ENCODE data around the gene RPH3AL.

The RPH3AL gene

DNA sequence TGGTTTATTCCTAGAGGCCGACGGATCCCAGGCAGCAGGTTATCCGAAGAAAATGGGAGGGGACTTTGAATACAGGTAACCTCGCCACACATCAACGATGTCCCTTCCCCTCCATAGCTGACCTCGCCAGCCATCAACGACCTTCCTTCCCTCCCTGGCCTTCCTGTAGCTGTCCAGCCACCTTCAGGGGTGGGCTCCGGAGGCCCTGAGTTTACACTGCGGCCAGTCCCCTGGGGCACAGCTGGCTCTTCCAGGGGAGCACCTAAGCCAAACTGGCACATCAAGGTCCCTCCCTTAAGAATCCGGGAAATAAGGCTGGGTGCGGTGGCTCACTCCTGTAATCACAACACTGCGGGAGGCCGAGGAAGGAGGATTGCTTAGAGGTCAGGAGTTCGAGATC, 10.1 kb upstream of the RPH3AL start:
- TF ChIP-seq ZFP3 (tag by site-specific recombination; IDR thresholded peaks at IDR 0.05; ENCODE audit: low read depth), result no peak
- TF ChIP-seq ZBTB48 (tag by site-specific recombination; IDR thresholded peaks at IDR 0.05), result no peak
- TF ChIP-seq ZNF324 (tag by site-specific recombination; IDR thresholded peaks at IDR 0.05), result no peak
- TF ChIP-seq, protein P1, sequence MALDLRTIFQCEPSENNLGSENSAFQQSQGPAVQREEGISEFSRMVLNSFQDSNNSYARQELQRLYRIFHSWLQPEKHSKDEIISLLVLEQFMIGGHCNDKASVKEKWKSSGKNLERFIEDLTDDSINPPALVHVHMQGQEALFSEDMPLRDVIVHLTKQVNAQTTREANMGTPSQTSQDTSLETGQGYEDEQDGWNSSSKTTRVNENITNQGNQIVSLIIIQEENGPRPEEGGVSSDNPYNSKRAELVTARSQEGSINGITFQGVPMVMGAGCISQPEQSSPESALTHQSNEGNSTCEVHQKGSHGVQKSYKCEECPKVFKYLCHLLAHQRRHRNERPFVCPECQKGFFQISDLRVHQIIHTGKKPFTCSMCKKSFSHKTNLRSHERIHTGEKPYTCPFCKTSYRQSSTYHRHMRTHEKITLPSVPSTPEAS (tag by site-specific recombination; IDR thresholded peaks at IDR 0.05), result no peak
- no peak for TF ChIP-seq ZNF23 (tag by site-specific recombination; IDR thresholded peaks at IDR 0.05; ENCODE audit: borderline replicate concordance)
- no peak for TF ChIP-seq ZBTB21 (tag by site-specific recombination; IDR thresholded peaks at IDR 0.05)
- TF ChIP-seq ZNF175 (tag by site-specific recombination; IDR thresholded peaks at IDR 0.05), result no peak
- no peak for TF ChIP-seq ZNF423 (tag by site-specific recombination; IDR thresholded peaks at IDR 0.05)
- TF ChIP-seq ZNF623 (tag by site-specific recombination; IDR thresholded peaks at IDR 0.05), result no peak
- TF ChIP-seq ZNF133 (tag by site-specific recombination; IDR thresholded peaks at IDR 0.05), result no peak
- TF ChIP-seq, protein P2, sequence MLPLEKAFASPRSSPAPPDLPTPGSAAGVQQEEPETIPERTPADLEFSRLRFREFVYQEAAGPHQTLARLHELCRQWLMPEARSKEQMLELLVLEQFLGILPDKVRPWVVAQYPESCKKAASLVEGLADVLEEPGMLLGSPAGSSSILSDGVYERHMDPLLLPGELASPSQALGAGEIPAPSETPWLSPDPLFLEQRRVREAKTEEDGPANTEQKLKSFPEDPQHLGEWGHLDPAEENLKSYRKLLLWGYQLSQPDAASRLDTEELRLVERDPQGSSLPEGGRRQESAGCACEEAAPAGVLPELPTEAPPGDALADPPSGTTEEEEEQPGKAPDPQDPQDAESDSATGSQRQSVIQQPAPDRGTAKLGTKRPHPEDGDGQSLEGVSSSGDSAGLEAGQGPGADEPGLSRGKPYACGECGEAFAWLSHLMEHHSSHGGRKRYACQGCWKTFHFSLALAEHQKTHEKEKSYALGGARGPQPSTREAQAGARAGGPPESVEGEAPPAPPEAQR (tag by site-specific recombination; IDR thresholded peaks at IDR 0.05), result no peak
- TF ChIP-seq ZNF211 (tag by site-specific recombination; IDR thresholded peaks at IDR 0.05; ENCODE audit: low read depth), result no peak
- TF ChIP-seq ZNF311 (tag by site-specific recombination; IDR thresholded peaks at IDR 0.05; ENCODE audit: borderline replicate concordance), result no peak
- TF ChIP-seq, protein P3, sequence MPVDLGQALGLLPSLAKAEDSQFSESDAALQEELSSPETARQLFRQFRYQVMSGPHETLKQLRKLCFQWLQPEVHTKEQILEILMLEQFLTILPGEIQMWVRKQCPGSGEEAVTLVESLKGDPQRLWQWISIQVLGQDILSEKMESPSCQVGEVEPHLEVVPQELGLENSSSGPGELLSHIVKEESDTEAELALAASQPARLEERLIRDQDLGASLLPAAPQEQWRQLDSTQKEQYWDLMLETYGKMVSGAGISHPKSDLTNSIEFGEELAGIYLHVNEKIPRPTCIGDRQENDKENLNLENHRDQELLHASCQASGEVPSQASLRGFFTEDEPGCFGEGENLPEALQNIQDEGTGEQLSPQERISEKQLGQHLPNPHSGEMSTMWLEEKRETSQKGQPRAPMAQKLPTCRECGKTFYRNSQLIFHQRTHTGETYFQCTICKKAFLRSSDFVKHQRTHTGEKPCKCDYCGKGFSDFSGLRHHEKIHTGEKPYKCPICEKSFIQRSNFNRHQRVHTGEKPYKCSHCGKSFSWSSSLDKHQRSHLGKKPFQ (tag by site-specific recombination; IDR thresholded peaks at IDR 0.05), result no peak
- no peak for TF ChIP-seq ZNF76 (tag by site-specific recombination; IDR thresholded peaks at IDR 0.05; ENCODE audit: borderline replicate concordance, low read depth)
- ChIA-PET POLR2A (no interaction called here), CTCF (interaction anchor here (0.7 kb wide), 1 partner anchor 101 kb away, joined by 3 read pairs; no protein-coding TSS in a partner anchor)

DNA sequence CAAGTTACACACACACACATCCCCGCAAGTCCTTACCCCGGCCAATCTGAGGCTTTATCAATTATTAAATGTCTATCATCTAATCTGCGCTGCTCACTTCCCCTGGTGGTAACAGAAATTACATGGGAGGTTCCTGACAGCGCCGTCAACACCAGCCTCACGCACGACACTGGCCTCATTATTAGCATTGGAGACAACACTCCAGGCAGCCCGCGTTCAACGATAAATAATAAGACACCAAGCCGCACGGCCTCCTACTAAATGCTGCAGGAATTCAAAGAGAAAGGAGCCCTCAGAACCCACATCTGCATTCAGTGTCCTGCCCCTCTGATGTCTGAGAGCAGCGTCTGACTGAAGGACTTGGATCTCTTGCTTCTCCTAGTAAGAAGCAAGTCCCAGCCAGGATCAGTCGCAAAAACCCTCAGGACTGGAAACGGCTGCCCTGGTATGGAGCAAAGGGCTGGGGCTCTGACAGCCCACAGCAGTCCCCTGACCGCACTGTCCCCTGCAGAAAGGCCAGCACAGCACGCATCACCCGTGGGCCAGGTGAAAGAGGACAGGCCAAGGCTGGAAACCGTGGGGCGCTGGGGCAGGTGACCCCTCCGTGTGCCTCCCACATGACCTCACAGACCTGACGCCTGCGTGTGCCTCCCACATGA, 7.6 kb upstream of the RPH3AL start:
- Histone ChIP-seq H3K27ac (ENCODE audit: extremely low read depth, low read depth, low read length) (no peak overlapping the region), H3K4me3 (ENCODE audit: low read depth, low read length) (no peak overlapping the region), H3K36me3 (ENCODE audit: control insufficient read depth in 2 of 2, insufficient read depth in 1 of 2, low read length in 2 of 2) (no peaks in the 10 kb centered on the region), H3K9me3 (ENCODE audit: control insufficient read depth, insufficient read depth, low read depth, low read length) (no peaks in the 10 kb centered on the region), H3K4me1 (ENCODE audit: control insufficient read depth, insufficient read depth, low read length) (no peaks in the 10 kb centered on the region)
- POLR2A ChIA-PET, result no interaction called here
- CTCF ChIA-PET, result no interaction called here
- TF ChIP-seq ZNF391 (tag by site-specific recombination; IDR thresholded peaks at IDR 0.05; ENCODE audit: borderline replicate concordance, low read depth) (no peak), ZNF544 (tag by site-specific recombination; IDR thresholded peaks at IDR 0.05) (no peak), ZFP37 (tag by site-specific recombination; IDR thresholded peaks at IDR 0.05) (no peak), ZNF202 (tag by site-specific recombination; IDR thresholded peaks at IDR 0.05; ENCODE audit: borderline replicate concordance) (no peak), SALL2 (tag by site-specific recombination; IDR thresholded peaks at IDR 0.05; ENCODE audit: borderline replicate concordance) (no peak), ZBTB17 (tag by site-specific recombination; IDR thresholded peaks at IDR 0.05) (no peak), ZNF621 (tag by site-specific recombination; IDR thresholded peaks at IDR 0.05) (no peak), SCRT2 (tag by site-specific recombination; IDR thresholded peaks at IDR 0.05) (no peak), KLF16 (tag by site-specific recombination; IDR thresholded peaks at IDR 0.05) (no peak)
- TF ChIP-seq, protein P4, sequence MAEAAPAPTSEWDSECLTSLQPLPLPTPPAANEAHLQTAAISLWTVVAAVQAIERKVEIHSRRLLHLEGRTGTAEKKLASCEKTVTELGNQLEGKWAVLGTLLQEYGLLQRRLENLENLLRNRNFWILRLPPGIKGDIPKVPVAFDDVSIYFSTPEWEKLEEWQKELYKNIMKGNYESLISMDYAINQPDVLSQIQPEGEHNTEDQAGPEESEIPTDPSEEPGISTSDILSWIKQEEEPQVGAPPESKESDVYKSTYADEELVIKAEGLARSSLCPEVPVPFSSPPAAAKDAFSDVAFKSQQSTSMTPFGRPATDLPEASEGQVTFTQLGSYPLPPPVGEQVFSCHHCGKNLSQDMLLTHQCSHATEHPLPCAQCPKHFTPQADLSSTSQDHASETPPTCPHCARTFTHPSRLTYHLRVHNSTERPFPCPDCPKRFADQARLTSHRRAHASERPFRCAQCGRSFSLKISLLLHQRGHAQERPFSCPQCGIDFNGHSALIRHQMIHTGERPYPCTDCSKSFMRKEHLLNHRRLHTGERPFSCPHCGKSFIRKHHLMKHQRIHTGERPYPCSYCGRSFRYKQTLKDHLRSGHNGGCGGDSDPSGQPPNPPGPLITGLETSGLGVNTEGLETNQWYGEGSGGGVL (tag by site-specific recombination; IDR thresholded peaks at IDR 0.05), result no peak
- TF ChIP-seq, protein P5, sequence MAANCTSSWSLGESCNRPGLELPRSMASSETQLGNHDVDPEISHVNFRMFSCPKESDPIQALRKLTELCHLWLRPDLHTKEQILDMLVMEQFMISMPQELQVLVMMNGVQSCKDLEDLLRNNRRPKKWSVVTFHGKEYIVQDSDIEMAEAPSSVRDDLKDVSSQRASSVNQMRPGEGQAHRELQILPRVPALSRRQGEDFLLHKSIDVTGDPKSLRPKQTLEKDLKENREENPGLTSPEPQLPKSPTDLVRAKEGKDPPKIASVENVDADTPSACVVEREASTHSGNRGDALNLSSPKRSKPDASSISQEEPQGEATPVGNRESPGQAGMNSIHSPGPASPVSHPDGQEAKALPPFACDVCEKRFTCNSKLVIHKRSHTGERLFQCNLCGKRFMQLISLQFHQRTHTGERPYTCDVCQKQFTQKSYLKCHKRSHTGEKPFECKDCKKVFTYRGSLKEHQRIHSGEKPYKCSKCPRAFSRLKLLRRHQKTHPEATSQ (tag by site-specific recombination; IDR thresholded peaks at IDR 0.05), result no peak
- TF ChIP-seq, protein P6, sequence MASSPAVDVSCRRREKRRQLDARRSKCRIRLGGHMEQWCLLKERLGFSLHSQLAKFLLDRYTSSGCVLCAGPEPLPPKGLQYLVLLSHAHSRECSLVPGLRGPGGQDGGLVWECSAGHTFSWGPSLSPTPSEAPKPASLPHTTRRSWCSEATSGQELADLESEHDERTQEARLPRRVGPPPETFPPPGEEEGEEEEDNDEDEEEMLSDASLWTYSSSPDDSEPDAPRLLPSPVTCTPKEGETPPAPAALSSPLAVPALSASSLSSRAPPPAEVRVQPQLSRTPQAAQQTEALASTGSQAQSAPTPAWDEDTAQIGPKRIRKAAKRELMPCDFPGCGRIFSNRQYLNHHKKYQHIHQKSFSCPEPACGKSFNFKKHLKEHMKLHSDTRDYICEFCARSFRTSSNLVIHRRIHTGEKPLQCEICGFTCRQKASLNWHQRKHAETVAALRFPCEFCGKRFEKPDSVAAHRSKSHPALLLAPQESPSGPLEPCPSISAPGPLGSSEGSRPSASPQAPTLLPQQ (tag by site-specific recombination; IDR thresholded peaks at IDR 0.05), result no peak

More for the DNA sequence above, 10.1 kb upstream of the RPH3AL start:
- Histone ChIP-seq H3K36me3 (ENCODE audit: control insufficient read depth in 2 of 2, insufficient read depth in 1 of 2, low read length in 2 of 2) (no peaks in the 10 kb centered on the region), H3K4me3 (ENCODE audit: low read depth, low read length) (no peak overlapping the region), H3K9me3 (ENCODE audit: control insufficient read depth, insufficient read depth, low read depth, low read length) (no peaks in the 10 kb centered on the region), H3K4me1 (ENCODE audit: control insufficient read depth, insufficient read depth, low read length) (no peaks in the 10 kb centered on the region), H3K27ac (ENCODE audit: extremely low read depth, low read depth, low read length) (no peak overlapping the region)
